ENCODE results near the gene TRAK2.

DNA sequence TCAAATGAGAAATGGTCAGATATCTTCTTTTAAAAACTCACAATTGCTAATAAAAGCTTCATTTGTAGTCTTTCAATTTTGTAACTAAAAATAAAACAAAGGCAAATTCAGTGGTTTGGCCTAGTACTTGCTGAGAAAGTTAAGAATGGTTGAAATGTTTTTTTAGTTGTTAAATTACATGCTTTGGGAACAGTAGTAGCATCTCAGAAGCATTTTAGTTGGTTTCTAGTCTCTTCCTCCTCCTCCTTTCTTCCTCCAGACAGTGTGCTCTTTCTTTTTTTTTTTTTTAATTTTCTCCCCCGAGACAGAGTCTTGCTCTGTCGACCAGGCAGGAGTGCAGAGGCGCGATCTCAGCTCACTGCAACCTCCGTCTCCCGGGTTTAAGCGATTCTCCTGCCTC, 9.8 kb downstream of the TRAK2 start:
- TF ChIP-seq, protein P1, sequence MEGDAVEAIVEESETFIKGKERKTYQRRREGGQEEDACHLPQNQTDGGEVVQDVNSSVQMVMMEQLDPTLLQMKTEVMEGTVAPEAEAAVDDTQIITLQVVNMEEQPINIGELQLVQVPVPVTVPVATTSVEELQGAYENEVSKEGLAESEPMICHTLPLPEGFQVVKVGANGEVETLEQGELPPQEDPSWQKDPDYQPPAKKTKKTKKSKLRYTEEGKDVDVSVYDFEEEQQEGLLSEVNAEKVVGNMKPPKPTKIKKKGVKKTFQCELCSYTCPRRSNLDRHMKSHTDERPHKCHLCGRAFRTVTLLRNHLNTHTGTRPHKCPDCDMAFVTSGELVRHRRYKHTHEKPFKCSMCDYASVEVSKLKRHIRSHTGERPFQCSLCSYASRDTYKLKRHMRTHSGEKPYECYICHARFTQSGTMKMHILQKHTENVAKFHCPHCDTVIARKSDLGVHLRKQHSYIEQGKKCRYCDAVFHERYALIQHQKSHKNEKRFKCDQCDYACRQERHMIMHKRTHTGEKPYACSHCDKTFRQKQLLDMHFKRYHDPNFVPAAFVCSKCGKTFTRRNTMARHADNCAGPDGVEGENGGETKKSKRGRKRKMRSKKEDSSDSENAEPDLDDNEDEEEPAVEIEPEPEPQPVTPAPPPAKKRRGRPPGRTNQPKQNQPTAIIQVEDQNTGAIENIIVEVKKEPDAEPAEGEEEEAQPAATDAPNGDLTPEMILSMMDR (IDR thresholded peaks at IDR 0.05) = no peak
- TF ChIP-seq POLR2A (IDR thresholded peaks at IDR 0.05) (no peak), POLR2AphosphoS5 (IDR thresholded peaks at IDR 0.05; ENCODE audit: insufficient read depth in 1 of 2, low read depth in 1 of 2) (no peak)

Measured in vagina (tissue), 2 donors.